Karpas-422 (cell line): ENCODE measurements around the gene CPT2. TPM values are rescaled to one million over a fixed set of nuclear protein-coding genes. Genes with fewer than 3 reads are reported as not detected.

Experiments
- DNase-seq: peaks from one replicate; pipeline ENCODE4 v3.0.0-alpha.2; 2015
- H2AFZ ChIP-seq: fragments of 200-600 bp; sonication (generic); 2 replicates; pipeline ENCODE4 v1.6.1; 2014; ENCODE audit warnings: antibody characterized with exemption, low read length, mixed read lengths
- H3K27ac ChIP-seq: fragments of 200-600 bp; sonication (generic); 2 replicates; pipeline ENCODE4 v1.5.1; 2014; ENCODE audit warnings: mild to moderate bottlenecking, low read length, moderate library complexity
- H3K27me3 ChIP-seq: fragments of 200-600 bp; sonication (generic); 2 replicates; pipeline ENCODE4 v1.6.1; 2014; ENCODE audit warnings: low read length, mixed read lengths
- H3K36me3 ChIP-seq: fragments of 200-600 bp; sonication (generic); 2 replicates; pipeline ENCODE4 v1.6.1; 2014; ENCODE audit warnings: low read length, mixed read lengths; ENCODE audit not compliant: insufficient read depth
- H3K4me1 ChIP-seq: fragments of 200-600 bp; sonication (generic); 2 replicates; pipeline ENCODE4 v1.6.1; 2014; ENCODE audit warnings: mild to moderate bottlenecking, low read length, mixed read lengths
- H3K4me2 ChIP-seq: fragments of 200-600 bp; sonication (generic); 2 replicates; pipeline ENCODE4 v1.6.1; 2014; ENCODE audit warnings: low read length, low read depth, mild to moderate bottlenecking; ENCODE audit not compliant: poor library complexity, severe bottlenecking
- H3K4me3 ChIP-seq: fragments of 200-600 bp; sonication (generic); 2 replicates; pipeline ENCODE4 v1.5.1; 2014; ENCODE audit warnings: mild to moderate bottlenecking, antibody characterized with exemption, low read length, mixed read lengths
- H3K79me2 ChIP-seq: fragments of 200-600 bp; sonication (generic); 2 replicates; pipeline ENCODE4 v1.6.1; 2014; ENCODE audit warnings: mild to moderate bottlenecking, low read length, mixed read lengths
- H3K9ac ChIP-seq: fragments of 200-600 bp; sonication (generic); 2 replicates; pipeline ENCODE4 v1.6.0; 2014; ENCODE audit warnings: low read length
- H3K9me2 ChIP-seq: fragments of 200-600 bp; sonication (generic), shearing (Covaris generic); replicated peaks from 2 replicates; pipeline ENCODE4 v1.6.0; 2014; ENCODE audit warnings: mild to moderate bottlenecking, low read length, moderate library complexity; ENCODE audit not compliant: insufficient read depth
- H3K9me3 ChIP-seq: fragments of 300-700, 200-600 bp; sonication (generic); 2 replicates; pipeline ENCODE4 v1.6.1; 2014; ENCODE audit warnings: low read length, mixed read lengths
- H4K20me1 ChIP-seq: fragments of 200-600 bp; sonication (generic); 2 replicates; pipeline ENCODE4 v1.6.1; 2014; ENCODE audit warnings: mild to moderate bottlenecking, antibody characterized with exemption, low read length, low read depth; ENCODE audit not compliant: insufficient read depth
- total RNA-seq: library from RNA; depleted of rRNA; stranded (reverse); fragments of >200 nt; shearing (Covaris generic); gene quantifications from 2 replicates; pipeline ENCODE4 v1.2.3, GENCODE V29; 2014; ENCODE audit warnings: low replicate concordance

The CPT2 gene
- total RNA-seq, 1 experiment from 2014 or later, result 37.3 TPM

GRCh38 chr1:53241828-53242227 is 45.2 kb downstream of the CPT2 start:
- H3K9me3 ChIP-seq, result no peaks in the 10 kb centered on the region
- no peaks in the 10 kb centered on the region for H3K27me3 ChIP-seq
- peaks cover 26% of the 10 kb centered on the region for H3K4me1 ChIP-seq
- DNase-seq, result no peak
- H3K36me3 ChIP-seq, result peaks cover 19% of the 10 kb centered on the region; the same call in 1 of the 2 replicates
- H3K79me2 ChIP-seq, result peaks cover 15% of the 10 kb centered on the region
- H3K27ac ChIP-seq, result no peak overlapping the region
- no peak overlapping the region for H2AFZ ChIP-seq
- H3K9ac ChIP-seq, result no peak overlapping the region
- no peaks in the 10 kb centered on the region for H3K9me2 ChIP-seq
- no peak overlapping the region for H3K4me2 ChIP-seq
- peaks cover 5% of the 10 kb centered on the region; the same call in 1 of the 2 replicates for H4K20me1 ChIP-seq
- H3K4me3 ChIP-seq, result no peak overlapping the region

- peaks cover 24% of the 10 kb centered on the region; the same call in 1 of the 2 replicates for H3K36me3 ChIP-seq
- H2AFZ ChIP-seq, result no peak overlapping the region
- H3K79me2 ChIP-seq, result peaks cover 10% of the 10 kb centered on the region
- H3K9me3 ChIP-seq, result no peaks in the 10 kb centered on the region
- H3K27ac ChIP-seq, result no peak overlapping the region
- no peaks in the 10 kb centered on the region for H3K9me2 ChIP-seq
- DNase-seq, result no peak
- H3K27me3 ChIP-seq, result no peaks in the 10 kb centered on the region
- H3K9ac ChIP-seq, result no peak overlapping the region
- peaks cover 5% of the 10 kb centered on the region; the same call in 1 of the 2 replicates for H4K20me1 ChIP-seq
- H3K4me3 ChIP-seq, result no peak overlapping the region
- peaks cover 26% of the 10 kb centered on the region for H3K4me1 ChIP-seq
- H3K4me2 ChIP-seq, result no peak overlapping the region
Measured at GRCh38 chr1:53242381-53242780, 45.8 kb downstream of the CPT2 start.

GRCh38 chr1:53244141-53244540 is 47.5 kb downstream of the CPT2 start:
- Histone ChIP-seq H3K4me1 (peaks cover 20% of the 10 kb centered on the region), H3K9me3 (no peaks in the 10 kb centered on the region), H4K20me1 (no peaks in the 10 kb centered on the region), H3K9me2 (no peaks in the 10 kb centered on the region), H2AFZ (no peak overlapping the region), H3K79me2 (no peaks in the 10 kb centered on the region), H3K4me2 (no peak overlapping the region), H3K27ac (no peak overlapping the region), H3K9ac (no peak overlapping the region), H3K4me3 (no peak overlapping the region), H3K27me3 (no peaks in the 10 kb centered on the region), H3K36me3 (peaks cover 39% of the 10 kb centered on the region; the same call in 1 of the 2 replicates)
- DNase-seq, result no peak

- no peak overlapping the region for H3K4me2 ChIP-seq
- no peaks in the 10 kb centered on the region for H4K20me1 ChIP-seq
- no peak for DNase-seq
- no peak overlapping the region for H3K4me3 ChIP-seq
- H2AFZ ChIP-seq, result no peak overlapping the region
- H3K79me2 ChIP-seq, result no peaks in the 10 kb centered on the region
- H3K36me3 ChIP-seq, result peaks cover 58% of the 10 kb centered on the region; the same call in 1 of the 2 replicates
- H3K9me3 ChIP-seq, result no peaks in the 10 kb centered on the region
- no peak overlapping the region for H3K9ac ChIP-seq
- no peaks in the 10 kb centered on the region for H3K9me2 ChIP-seq
- peaks cover 17% of the 10 kb centered on the region for H3K4me1 ChIP-seq
- no peaks in the 10 kb centered on the region for H3K27me3 ChIP-seq
- no peak overlapping the region for H3K27ac ChIP-seq
Measured at GRCh38 chr1:53246261-53247134, 49.9 kb downstream of the CPT2 start.

- no peak overlapping the region for H3K27ac ChIP-seq
- no peaks in the 10 kb centered on the region for H3K9me2 ChIP-seq
- H3K4me1 ChIP-seq, result peaks cover 17% of the 10 kb centered on the region
- H3K9ac ChIP-seq, result no peak overlapping the region
- no peak for DNase-seq
- no peak overlapping the region for H3K4me3 ChIP-seq
- no peaks in the 10 kb centered on the region for H3K27me3 ChIP-seq
- H4K20me1 ChIP-seq, result no peaks in the 10 kb centered on the region
- H3K4me2 ChIP-seq, result no peak overlapping the region
- no peak overlapping the region for H2AFZ ChIP-seq
- H3K9me3 ChIP-seq, result no peaks in the 10 kb centered on the region
- H3K79me2 ChIP-seq, result no peaks in the 10 kb centered on the region
- peaks cover 73% of the 10 kb centered on the region; the same call in 1 of the 2 replicates for H3K36me3 ChIP-seq
Measured at GRCh38 chr1:53249706-53250105, 53.1 kb downstream of the CPT2 start.

GRCh38 chr1:53250325-53250724 is 53.7 kb downstream of the CPT2 start:
- no peak overlapping the region for H3K4me3 ChIP-seq
- H3K4me1 ChIP-seq, result peaks cover 17% of the 10 kb centered on the region
- H3K9ac ChIP-seq, result no peak overlapping the region
- H3K36me3 ChIP-seq, result peaks cover 79% of the 10 kb centered on the region; the same call in 1 of the 2 replicates
- H3K79me2 ChIP-seq, result no peaks in the 10 kb centered on the region
- H3K27me3 ChIP-seq, result no peaks in the 10 kb centered on the region
- no peaks in the 10 kb centered on the region for H4K20me1 ChIP-seq
- H3K27ac ChIP-seq, result no peak overlapping the region
- DNase-seq, result no peak
- no peaks in the 10 kb centered on the region for H3K9me3 ChIP-seq
- H3K9me2 ChIP-seq, result no peaks in the 10 kb centered on the region
- no peak overlapping the region for H2AFZ ChIP-seq
- H3K4me2 ChIP-seq, result no peak overlapping the region

GRCh38 chr1:53254011-53254640 is 57.5 kb downstream of the CPT2 start:
- no peaks in the 10 kb centered on the region for H3K79me2 ChIP-seq
- no peak overlapping the region for H3K4me2 ChIP-seq
- no peak overlapping the region for H3K9ac ChIP-seq
- no peaks in the 10 kb centered on the region for H4K20me1 ChIP-seq
- no peak overlapping the region for H3K4me3 ChIP-seq
- H3K27ac ChIP-seq, result no peak overlapping the region
- H3K9me2 ChIP-seq, result no peaks in the 10 kb centered on the region
- H3K4me1 ChIP-seq, result no peaks in the 10 kb centered on the region
- H3K36me3 ChIP-seq, result peaks cover 81% of the 10 kb centered on the region; the same call in 1 of the 2 replicates
- DNase-seq, result no peak
- no peaks in the 10 kb centered on the region for H3K9me3 ChIP-seq
- no peaks in the 10 kb centered on the region for H3K27me3 ChIP-seq
- no peak overlapping the region for H2AFZ ChIP-seq

- Histone ChIP-seq H3K4me3 (no peak overlapping the region), H3K27ac (no peak overlapping the region), H3K4me2 (no peak overlapping the region), H3K4me1 (no peaks in the 10 kb centered on the region), H4K20me1 (no peaks in the 10 kb centered on the region), H3K36me3 (peaks cover 80% of the 10 kb centered on the region; the same call in 1 of the 2 replicates), H3K9me2 (no peaks in the 10 kb centered on the region), H3K9me3 (no peaks in the 10 kb centered on the region), H3K79me2 (no peaks in the 10 kb centered on the region), H2AFZ (no peak overlapping the region), H3K9ac (no peak overlapping the region), H3K27me3 (no peaks in the 10 kb centered on the region)
- DNase-seq, result no peak
Measured at GRCh38 chr1:53255031-53255430, 58.4 kb downstream of the CPT2 start.
